PC-9 (cell line): ENCODE measurements around the gene PSMB2.

Experiments
- CTCF ChIP-seq: fragments of 200-600 bp; sonication (generic); conservative IDR thresholded peaks from 2 replicates; pipeline ENCODE4 v1.6.1; 2017; ENCODE audit warnings: mixed run types, antibody characterized with exemption, mild to moderate bottlenecking, moderate library complexity
- EZH2 ChIP-seq: fragments of 200-600 bp; sonication (generic); IDR thresholded peaks from 2 replicates; pipeline ENCODE4 v1.8.0; 2017; ENCODE audit warnings: antibody characterized with exemption, low read depth

- TF ChIP-seq CTCF (no peak), EZH2 (no peak)
Observed at GRCh38 chr1:35603468-35603867, 37.9 kb downstream of the PSMB2 start.
